ENCODE data around the gene HINT3.
"Not testable (repeated sequence)": the region's sequence is repeated elsewhere in the genome, so short reads cannot be mapped to it uniquely, and the experiment has no call there.

HINT3 gene

DNA sequence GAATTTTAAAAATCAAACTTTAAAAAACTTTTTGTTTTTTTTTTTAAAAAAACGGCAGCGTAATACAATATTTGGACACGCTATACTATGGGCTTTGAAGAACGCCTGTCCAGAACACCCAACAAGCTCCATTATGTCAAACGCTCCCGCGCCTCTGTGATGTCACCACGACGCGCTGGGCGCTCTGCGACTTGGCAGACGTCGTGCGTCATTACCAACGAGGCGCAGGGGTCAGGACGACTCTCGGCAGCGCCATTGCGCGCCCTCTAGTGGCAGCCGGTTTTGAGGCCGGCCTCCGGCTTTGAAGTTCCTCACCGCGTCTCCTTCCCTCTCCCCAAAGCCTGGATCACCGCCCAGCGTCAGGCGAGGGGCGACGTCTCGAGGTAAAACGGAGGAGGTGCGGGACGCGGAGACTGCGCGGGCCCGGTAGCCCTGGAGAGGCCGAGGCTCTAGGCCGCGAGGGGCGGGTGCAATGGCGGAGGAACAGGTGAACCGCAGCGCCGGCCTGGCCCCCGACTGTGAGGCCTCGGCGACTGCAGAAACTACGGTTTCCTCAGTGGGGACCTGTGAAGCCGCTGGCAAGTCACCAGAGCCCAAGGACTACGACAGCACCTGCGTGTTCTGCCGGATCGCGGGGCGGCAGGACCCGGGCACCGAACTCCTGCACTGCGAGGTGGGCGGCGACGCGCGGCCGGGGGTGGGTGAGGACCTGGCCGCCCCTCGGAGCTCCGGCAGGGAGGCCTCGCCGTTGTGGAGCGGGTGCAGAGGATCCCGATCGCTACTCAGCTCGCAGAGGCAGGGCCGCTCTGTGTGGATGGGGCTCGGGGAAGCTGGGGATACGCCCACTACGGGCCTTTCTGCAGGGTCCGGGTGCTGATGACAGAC lies at the start of gene HINT3:
HINT3 (plus strand) TSS at position 265 of the 885 bp plus-strand sequence; CDS start at position 473, 208 bp downstream.
- DNase-seq = peak; percentile 93

DNA sequence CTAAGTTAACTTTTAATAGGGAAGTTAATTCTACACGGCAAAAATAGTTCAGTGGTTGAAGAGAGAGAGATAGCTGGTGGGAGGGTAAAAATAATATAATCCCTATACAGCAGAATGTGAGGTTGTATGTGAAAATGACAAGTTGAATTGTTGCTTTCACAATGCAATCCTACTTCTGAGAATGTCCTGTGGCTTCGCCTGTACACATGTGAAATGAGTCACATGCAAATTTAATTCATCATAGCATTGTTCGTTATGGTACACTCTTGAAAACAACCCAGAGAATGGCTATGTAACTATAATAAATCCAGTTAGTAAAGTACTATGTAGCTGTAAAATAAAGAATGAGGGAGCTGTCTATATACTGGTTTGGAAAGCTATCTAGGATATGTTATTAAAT lies 46.0 kb upstream of the HINT3 start:
- no peak for DNase-seq

DNA sequence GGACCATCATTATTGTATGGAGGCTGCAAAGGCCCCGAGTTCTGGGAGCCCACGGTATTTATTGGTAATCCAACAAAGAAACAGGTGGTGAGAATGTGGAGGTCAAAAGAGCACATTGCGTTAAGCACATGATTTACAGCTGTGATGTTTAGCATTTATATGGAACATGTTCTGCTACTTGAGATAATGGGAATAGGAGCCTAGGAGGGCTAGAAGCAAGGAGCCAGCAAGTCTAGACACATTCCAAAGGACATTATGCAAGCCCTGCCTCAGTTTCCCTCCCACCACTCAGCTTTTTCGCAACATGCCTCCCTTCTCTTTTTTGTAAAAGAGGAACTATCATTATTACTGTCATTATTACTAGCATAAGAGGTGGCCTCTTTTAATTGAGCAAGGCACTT lies 45.5 kb upstream of the HINT3 start:
- not testable (repeated sequence) for DNase-seq

DNA sequence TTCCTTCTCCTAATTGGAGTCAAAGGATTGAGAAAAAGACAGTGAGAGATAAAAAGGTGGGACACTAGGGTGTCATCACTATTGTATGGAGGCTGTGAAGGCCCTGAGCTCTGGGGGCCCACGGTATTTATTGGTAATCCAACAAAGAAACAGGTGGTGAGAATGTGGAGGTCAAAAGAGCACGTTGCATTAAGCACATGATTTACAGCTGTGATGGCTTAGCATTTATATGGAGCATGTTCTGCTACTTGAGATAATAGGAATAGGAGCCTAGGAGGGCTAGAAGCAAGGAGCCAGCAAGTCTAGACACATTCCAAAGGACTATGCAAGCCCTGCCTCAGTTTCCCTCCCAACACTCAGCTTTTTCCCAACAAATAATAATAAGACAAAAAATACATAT lies 44.1 kb upstream of the HINT3 start:
- DNase-seq = not testable (repeated sequence)

DNA sequence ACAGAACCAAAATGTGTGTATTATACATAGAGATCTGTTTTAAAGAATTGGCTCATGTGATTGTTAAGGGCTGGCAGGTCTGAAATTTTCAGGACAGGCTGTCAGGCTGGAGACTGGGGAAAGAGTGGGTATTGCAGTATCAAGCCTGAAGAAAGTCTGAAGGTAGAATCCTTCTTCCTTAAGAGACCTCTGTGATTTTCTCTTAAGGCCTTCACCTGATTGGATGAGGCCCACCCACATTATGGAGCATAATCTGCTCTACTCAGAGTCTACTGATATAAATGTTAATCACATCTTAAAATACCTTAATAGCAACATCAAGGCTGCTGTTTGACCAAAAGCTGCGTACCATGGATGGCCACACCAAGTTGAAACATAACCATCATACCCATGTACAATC lies 43.4 kb upstream of the HINT3 start:
- no peak for DNase-seq

DNA sequence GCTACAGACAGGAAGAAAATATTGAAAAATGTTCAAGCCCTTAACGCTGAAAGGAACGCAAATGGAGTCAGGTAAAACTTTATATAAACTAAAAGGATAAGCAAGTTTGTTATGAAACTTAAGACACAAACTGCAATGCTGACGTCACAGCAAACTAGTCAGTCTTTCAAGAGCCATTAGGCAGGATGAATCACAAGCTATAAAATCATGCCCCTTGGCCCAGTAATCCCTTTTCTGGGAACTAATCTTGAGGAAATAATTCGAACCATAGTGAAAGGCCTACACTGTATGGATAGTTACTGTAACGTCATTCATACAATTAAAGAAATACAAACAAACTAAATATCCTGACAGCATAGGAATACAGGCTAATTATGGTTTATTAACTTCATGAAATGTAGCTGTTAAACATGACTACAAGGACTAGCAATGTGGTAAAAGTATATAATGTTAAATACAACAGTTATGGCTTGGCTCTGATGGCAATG lies 42.7 kb upstream of the HINT3 start:
- no peak for DNase-seq

DNA sequence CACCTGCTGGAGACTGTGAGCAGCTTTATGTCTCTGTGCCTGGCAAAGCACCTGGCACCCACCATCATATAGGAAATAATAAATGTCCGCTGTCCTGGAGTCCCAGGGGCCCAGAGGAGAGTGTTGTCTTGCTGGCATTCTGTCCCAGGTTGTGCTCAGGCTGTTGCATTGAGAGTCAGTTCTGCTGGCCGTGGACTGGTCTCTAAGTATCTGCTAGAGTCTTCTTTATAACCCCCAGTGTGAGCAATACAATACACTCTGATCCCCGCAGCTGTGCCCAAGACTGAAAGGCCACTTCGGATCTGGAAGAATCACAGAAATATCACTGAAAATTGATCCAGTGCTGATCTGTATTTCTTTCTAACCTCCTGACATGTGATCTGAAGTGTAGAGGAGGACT lies 38.3 kb upstream of the HINT3 start:
- no peak for DNase-seq

DNA sequence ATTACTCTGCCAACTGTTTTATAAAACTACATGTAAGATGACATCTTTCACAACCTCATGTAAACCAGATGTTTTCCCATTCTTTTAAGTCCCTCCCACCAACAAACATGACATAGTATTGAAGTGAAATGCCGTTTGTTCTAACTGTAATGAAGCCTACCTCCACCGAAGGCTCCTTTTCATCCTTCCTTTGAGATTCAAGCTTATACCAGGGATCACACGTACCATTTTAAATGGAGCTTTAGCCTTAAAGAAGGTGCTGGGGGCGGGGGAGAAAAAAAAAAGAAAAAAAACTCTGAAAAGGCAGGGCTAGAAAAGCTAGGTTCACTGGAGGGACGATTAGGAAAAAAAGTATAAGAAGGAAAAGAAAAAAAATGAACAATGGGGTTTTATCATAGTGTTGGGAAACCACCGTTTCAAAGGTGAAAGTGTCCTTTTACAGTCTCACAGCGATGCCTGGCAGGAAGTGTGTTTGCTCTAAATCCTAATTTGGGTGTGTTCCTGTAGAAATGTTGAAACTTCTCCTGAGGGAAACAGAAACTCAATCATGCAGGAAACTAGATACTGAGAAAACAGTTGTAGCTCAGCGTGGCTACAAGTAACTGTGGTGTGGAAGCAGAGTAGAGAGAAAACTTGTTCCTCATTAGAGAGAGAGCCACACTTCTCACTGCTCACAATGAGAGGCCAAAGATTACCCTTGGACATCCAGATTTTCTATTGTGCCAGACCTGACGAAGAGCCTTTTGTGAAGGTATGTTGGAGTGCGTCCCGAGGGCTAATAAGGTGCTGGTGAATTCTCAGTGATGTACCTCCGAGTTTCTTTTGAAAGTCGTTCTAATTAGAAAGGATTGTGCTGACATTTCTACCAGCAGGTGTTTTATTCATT lies 37.6 kb upstream of the HINT3 start:
- DNase-seq = peak; percentile 90

DNA sequence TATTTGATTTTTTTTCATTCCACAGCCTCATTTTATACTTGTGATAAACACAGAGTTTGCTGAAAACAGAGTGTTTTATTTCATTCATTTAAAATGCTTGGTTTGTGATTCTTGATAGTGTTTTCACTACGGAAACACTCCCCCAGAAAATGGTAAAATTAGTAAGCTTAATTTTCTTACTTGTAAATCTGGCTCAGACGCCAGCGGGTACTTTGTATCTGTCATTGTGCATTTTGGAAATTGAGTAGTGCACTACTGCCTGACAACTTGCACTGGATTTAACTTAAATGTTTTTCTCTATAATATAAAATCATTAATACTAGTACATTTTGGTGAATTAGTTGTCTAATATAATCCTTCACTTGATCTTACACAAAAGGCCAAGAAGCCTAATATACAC lies 37.0 kb upstream of the HINT3 start:
- no peak for DNase-seq

DNA sequence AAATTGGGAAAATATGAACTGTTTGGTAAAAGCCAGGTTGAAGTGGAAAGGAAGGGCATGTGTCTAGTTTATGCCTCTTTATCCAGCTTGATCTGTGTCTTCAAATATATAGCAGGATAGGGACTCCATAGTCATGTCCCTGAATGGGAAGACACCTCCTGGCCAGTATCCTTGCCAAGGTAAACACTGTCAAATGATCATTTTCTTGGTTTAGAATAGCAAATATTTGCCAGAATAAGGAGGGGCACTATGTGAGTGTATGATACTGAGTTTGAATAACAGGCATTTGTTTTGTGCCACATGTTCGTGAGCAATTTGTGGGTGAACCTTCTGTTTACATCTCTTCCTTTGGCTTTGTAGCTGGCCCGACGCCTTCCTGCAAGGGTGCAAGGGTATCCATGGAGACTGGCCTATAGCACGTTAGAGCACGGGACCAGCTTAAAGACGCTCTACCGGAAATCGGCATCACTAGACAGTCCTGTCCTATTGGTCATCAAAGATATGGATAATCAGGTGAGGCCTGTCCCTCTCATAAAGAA lies 34.2 kb upstream of the HINT3 start:
- DNase-seq = no peak

DNA sequence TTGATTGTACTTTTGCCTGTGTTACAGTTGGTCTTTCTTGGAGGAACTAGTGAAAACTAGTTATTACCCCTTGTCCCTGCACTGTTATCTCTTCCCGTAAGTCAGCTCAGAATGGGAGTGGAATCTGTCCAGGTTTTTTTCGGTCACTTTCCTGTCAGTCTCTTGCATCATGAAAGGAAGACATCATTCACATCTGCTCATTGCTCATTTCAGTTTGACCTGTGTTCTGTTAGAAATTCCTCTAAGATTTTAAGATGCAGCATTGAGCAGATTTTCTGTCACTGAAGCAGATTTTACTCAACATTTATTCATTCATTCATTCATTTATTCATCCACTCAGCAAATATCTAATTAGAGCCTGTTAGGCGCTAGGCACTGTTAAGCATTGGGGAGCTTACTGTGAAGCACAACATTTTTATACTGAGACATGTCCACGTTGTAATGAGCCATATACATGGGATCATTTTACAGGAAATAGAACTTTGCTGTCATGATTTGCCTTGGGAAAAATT lies 33.1 kb upstream of the HINT3 start:
- DNase-seq = no peak

DNA sequence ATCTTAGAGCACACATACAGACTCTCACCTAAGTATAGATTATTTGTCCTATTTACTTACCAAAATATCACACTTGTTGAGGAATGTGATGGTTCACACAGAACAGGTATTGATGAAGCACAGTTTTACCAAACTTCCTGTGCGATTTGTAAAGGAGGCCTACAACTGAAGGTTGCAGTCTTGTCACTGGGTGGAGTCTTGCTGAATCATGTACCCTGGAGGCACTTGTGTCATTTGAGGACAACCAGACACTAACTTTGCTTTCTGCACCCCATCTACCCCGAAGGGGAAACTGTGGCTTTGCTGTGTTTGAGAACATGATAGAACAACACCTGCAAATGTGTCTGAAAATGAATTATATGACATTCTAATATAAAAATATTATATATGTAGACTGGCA lies 32.4 kb upstream of the HINT3 start:
- no peak for DNase-seq

DNA sequence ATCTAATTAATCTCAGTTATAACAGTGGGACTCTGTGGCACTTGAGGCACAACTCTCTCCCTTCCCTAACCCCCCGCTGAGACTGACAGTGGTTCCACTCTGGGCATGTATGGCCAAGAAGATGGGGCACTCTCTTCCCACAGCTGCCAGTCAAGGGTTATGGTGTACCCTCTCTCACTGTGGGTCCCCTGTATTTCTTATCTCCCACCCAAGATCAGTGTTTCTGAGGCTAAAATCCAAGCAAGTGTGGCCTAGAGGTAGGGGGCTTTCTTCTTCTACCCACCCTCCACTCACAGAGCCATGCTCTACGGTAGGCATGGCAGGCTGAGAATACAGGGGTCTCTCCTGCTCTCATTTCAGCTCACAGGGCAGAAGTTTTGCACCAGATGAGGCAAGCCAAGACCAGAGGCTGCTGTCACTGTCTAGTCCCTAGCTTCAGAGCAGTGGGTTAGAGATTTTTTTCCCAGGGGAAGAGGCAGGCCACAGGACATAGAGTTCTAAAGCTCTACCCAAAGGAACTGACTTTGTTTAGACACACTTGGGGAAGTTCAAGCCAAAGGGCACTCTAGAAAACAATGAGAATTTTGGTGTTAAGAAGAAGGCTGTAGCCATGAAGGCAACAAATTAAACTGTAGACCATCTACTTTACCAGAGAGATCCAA lies 31.7 kb upstream of the HINT3 start:
- DNase-seq = no peak

DNA sequence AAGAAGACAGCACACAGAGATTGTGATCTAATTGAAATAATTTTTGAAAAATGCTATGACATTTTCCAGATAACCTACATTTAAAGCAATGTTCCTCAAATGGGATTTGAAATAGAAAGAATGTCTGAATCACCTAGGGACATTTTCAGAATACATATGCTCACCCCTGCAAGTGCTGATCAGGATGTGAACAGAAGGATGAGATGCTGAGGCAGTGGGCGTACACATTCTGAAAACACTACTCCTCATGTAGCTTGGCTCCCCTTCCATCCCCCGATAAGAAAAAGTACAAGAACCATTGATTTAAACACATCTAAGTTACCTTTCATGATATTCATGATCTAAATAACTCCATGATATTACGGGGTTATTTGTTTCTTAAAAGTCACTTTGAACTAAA lies 29.9 kb upstream of the HINT3 start:
- no peak for DNase-seq

DNA sequence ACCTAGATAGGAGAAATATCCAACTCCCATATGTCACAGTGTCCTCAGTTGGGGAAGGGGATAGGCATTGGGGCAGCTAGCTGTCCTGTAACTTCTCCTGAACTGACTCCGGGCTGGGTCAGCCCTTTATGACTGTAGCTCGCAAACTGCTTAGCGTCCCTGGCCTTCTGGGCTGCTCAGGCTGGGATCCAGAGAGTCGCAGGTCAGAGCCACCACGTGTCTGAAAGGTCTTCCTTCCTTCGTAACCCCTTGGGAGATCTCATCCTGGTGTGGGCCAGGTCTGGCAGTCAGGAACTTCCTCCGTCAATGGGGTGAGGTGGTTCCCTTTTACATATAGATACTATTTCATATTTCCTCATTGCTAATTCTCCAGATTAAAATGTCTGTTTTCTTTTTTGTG lies 28.8 kb upstream of the HINT3 start:
- no peak for DNase-seq

DNA sequence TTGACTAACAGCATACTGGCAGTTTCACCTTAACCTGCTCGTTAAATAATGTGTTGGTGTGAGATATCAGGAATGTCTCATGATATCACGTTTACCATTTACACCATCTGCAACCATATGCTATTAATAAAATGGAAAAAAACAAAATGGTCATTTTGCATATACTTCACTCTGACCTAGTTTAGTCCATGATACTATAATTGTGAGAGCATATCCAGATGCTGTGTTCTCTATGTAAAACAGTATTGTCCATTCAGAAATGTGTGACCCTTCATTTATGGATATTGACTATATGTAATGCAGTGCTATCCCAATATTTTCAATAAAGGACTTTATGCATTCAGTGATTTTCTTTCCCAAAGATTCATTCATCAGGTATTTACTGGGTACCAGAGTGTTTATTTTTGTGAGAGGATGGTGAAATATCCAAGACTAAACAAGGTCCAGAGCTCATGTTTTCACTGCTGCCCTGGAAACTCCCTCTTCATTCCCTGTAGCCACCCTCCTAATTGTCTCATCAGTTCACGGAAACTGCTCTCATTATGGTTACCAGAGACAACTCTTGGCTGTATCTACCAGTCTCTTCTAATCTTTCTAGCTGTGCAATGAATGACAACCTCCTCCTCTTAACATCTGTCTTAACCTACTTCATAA lies 25.7 kb upstream of the HINT3 start:
- no peak for DNase-seq

DNA sequence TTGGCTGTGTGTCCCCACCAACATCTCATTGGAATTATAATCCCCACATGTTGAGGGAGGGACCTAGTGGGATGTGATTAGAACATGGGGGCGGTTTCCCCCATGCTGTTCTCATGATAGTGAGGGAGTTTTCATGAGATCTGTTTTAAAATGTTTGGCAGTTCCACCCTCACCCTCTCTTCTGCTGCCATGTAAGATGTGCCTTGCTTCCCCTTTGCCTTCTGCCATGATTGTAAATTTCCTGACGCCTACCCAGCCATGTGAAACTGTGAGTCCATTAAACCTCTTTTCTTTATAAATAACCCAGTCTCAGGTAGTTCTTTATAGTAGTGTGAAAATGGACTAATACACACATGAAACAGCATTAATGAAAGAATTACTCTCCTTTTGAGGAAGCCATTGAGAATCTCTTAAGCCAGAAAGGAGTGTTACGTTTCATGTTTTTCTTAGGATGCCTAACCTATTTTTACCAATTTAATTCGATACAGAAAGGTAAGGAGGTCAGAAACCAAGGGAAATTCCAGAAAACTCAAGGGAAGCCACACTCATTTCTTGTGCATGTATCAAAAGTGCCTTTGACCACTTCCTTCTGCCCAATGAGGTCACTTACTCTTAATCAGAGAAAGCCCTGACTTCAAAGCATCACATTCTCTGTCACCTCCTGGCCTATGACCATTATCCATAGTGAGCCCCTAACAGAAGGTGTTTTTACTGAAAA lies 24.7 kb upstream of the HINT3 start:
- no peak for DNase-seq

DNA sequence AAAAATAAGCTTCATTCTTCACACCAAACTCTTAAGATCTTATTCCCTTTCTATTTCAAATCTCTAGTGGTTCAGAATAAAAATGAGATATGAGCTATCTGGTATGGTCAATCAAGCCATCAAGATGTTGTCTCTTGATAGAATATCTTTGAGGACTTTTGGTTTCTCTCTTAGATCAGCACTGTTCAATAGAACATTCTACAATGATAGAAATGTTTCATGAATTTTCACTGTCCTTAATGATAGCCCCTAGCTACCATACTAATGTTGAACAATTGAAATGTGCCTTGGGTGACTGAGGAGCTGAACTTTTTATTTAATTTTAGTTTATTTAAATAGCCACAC lies 24.1 kb upstream of the HINT3 start:
- DNase-seq = no peak

DNA sequence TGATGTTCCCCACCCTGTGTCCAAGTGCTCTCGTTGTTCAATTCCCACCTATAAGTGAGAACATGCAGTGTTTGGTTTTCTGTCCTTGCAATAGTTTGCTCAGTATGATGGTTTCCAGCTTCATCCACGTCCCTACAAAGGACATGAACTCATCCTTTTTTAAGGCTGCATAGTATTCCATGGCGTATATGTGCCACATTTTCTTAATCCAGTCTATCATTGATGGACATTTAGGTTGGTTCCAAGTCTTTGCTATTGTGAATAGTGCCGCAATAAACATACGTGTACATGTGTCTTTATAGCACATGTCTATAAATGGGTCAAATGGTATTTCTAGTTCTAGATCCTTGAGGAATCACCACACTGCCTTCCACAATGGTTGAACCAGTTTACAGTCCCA lies 21.1 kb upstream of the HINT3 start:
- DNase-seq = not testable (repeated sequence)

DNA sequence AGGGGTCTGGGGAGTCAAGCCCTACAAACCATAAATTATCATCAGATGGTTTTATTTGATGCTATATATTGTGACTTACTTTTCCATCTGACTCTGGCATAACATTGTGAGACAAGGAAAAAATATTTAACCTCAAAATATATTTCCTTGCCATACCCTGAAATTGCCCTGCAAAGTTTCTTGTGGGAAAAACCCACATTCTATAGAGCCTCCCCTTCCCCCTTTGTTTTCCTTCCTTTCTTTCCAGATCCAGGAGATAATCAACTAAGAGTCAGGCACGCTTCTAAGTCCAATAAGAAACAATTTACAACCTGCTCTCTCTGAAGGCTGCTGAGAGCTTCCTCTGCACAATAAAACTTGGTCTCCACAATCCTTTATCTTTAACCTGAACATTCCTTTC lies 17.5 kb upstream of the HINT3 start:
- no peak for DNase-seq

DNA sequence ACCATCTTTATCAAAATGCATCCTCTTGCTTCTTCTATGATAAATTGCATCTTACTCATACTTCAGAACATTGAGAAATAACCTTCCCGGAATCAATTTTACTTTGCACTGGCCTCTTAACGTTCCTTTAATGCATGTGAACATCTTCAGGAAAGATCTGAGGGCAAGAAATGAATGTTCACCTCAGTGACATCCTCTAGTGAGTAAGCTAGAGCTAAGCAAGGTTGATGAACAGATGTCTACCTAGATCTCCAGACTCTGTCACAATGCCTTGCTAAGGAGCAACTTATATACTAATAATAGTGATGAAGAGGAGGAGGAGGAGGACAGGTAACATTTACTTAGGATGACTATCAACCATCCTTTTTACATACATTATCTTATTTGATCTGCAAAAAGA lies 16.8 kb upstream of the HINT3 start:
- DNase-seq = no peak

Data from GF-D8 (cell line).